ENCODE data around the gene GRID2. TPM values are rescaled to one million over a fixed set of nuclear protein-coding genes. Genes with fewer than 3 reads are reported as not detected.

Gene GRID2
- polyA plus RNA-seq, 3 donors: not detected

GRCh38 chr4:93748373-93749291 lies 1444.9 kb downstream of the GRID2 start:
- 65 to 77% (median 71%) methylated on average over 6 of the region's 6 CpGs for WGBS, 3 donors
- no peak overlapping the region for H3K27ac ChIP-seq (ENCODE audit: low read depth, low read length)

GRCh38 chr4:93749292-93749761 lies 1445.6 kb downstream of the GRID2 start:
- 82 to 91% (median 88%) methylated on average over 3 of the region's 3 CpGs for WGBS, 3 donors
- H3K27ac ChIP-seq (ENCODE audit: low read depth, low read length): no peak overlapping the region

GRCh38 chr4:93751411-93751810 lies 1447.6 kb downstream of the GRID2 start:
- 57 to 75% (median 60%) methylated on average over 3 of the region's 3 CpGs for WGBS, 3 donors
- H3K27ac ChIP-seq (ENCODE audit: low read depth, low read length): no peak overlapping the region

GRCh38 chr4:93756101-93756500 lies 1452.3 kb downstream of the GRID2 start:
- H3K27ac ChIP-seq (ENCODE audit: low read depth, low read length): no peak overlapping the region
- 79 to 88% (median 87%) methylated on average over 2 of the region's 2 CpGs for WGBS, 3 donors

GRCh38 chr4:93759506-93759905 lies 1455.7 kb downstream of the GRID2 start:
- H3K27ac ChIP-seq (ENCODE audit: low read depth, low read length): no peak overlapping the region
- 41 to 48% (median 45%) methylated on average over 2 of the region's 2 CpGs for WGBS, 3 donors

- no peak overlapping the region for H3K27ac ChIP-seq (ENCODE audit: low read depth, low read length)
- 83 to 94% (median 86%) methylated on average over 2 of the region's 2 CpGs for WGBS, 3 donors
Observed at GRCh38 chr4:93760284-93760683, 1456.5 kb downstream of the GRID2 start.

- WGBS, 3 donors: 45 to 64% (median 55%) methylated on average over 1 of the region's 1 CpG
- H3K27ac ChIP-seq (ENCODE audit: low read depth, low read length): no peak overlapping the region
Observed at GRCh38 chr4:93761286-93761685, 1457.5 kb downstream of the GRID2 start.

- WGBS, 3 donors: 2 to 4% (median 2%) methylated on average over 5 of the region's 5 CpGs
- no peak overlapping the region for H3K27ac ChIP-seq (ENCODE audit: low read depth, low read length)
Observed at GRCh38 chr4:93764639-93765246, 1461.0 kb downstream of the GRID2 start.

GRCh38 chr4:93767917-93768316 lies 1464.2 kb downstream of the GRID2 start:
- 54 to 73% (median 69%) methylated on average over 5 of the region's 5 CpGs for WGBS, 3 donors
- H3K27ac ChIP-seq (ENCODE audit: low read depth, low read length): no peak overlapping the region

GRCh38 chr4:93770201-93770600 lies 1466.4 kb downstream of the GRID2 start:
- WGBS, 3 donors: 87 to 91% (median 87%) methylated on average over 1 of the region's 1 CpG
- no peak overlapping the region for H3K27ac ChIP-seq (ENCODE audit: low read depth, low read length)

GRCh38 chr4:93771640-93772411 lies 1468.1 kb downstream of the GRID2 start:
- 52 to 68% (median 62%) methylated on average over 8 of the region's 8 CpGs for WGBS, 3 donors
- no peak overlapping the region for H3K27ac ChIP-seq (ENCODE audit: low read depth, low read length)

GRCh38 chr4:93772858-93773257 lies 1469.1 kb downstream of the GRID2 start:
- no peak overlapping the region for H3K27ac ChIP-seq (ENCODE audit: low read depth, low read length)

GRCh38 chr4:93775551-93775950 lies 1471.8 kb downstream of the GRID2 start:
- WGBS, 3 donors: 82 to 88% (median 86%) methylated on average over 3 of the region's 3 CpGs

GRCh38 chr4:93776386-93777080 lies 1472.8 kb downstream of the GRID2 start:
- no peak overlapping the region for H3K27ac ChIP-seq (ENCODE audit: low read depth, low read length)
- WGBS, 3 donors: 55 to 71% (median 67%) methylated on average over 4 of the region's 4 CpGs

More at GRCh38 chr4:93775551-93775950, 1471.8 kb downstream of the GRID2 start:
- no peak overlapping the region for H3K27ac ChIP-seq (ENCODE audit: low read depth, low read length)

GRCh38 chr4:93777081-93777460 lies 1473.3 kb downstream of the GRID2 start:
- WGBS, 3 donors: 75 to 93% (median 87%) methylated on average over 1 of the region's 1 CpG
- H3K27ac ChIP-seq (ENCODE audit: low read depth, low read length): no peak overlapping the region

GRCh38 chr4:93779228-93779627 lies 1475.5 kb downstream of the GRID2 start:
- 56 to 59% (median 58%) methylated on average over 2 of the region's 2 CpGs for WGBS, 3 donors
- no peak overlapping the region for H3K27ac ChIP-seq (ENCODE audit: low read depth, low read length)

- H3K27ac ChIP-seq (ENCODE audit: low read depth, low read length): no peak overlapping the region
- 80 to 92% (median 91%) methylated on average over 5 of the region's 5 CpGs for WGBS, 3 donors
Observed at GRCh38 chr4:93780080-93780479, 1476.3 kb downstream of the GRID2 start.

- 88 to 95% (median 94%) methylated on average over 9 of the region's 9 CpGs for WGBS, 3 donors
Observed at GRCh38 chr4:93781198-93781597, 1477.4 kb downstream of the GRID2 start.

More at GRCh38 chr4:93781198-93781597, 1477.4 kb downstream of the GRID2 start:
- H3K27ac ChIP-seq (ENCODE audit: low read depth, low read length): no peak overlapping the region

All from adipose tissue (tissue), 3 donors.